ENCODE data around the gene TRIM59. TPM values are rescaled to one million over a fixed set of nuclear protein-coding genes. Genes with fewer than 3 reads are reported as not detected.
"Not testable (repeated sequence)": the region's sequence is repeated elsewhere in the genome, so short reads cannot be mapped to it uniquely, and the experiment has no call there.

Gene TRIM59
- total RNA-seq, 1 donor from 2014 or later, result 120 TPM

DNA sequence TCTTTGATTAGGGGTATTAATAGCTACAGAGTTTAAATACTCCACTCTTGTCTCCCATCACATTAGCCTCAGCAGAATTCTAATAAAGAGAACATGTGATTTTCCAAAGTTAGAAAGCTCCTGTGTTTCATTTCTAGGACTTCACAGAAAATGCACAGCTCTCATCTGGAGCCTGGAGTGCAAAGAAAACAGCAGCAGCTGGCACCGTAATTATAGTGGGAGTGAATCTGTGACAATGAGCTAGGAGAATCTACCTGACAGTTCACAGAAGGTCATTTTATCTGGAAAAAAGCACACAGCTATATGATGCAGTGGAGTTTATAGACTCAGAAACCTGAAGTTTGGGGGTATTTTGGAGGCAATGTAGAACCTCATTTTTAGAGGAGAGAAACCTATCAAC, 5.4 kb upstream of the TRIM59 start:
- no peaks in the 10 kb centered on the region for H3K27me3 Mint-ChIP-seq (ENCODE audit: insufficient read depth, low read depth)
- Histone ChIP-seq H3K27me3 (no peaks in the 10 kb centered on the region), H3K4me3 (no peak overlapping the region), H3K9me3 (ENCODE audit: low read depth) (no peaks in the 10 kb centered on the region), H3K9ac (no peak overlapping the region), H4K20me1 (ENCODE audit: low read depth) (no peaks in the 10 kb centered on the region), H3K27ac (no peak overlapping the region), H3F3A (ENCODE audit: low read depth) (peaks cover 8% of the 10 kb centered on the region), H2AFZ (replicated peaks) (no peak overlapping the region), H3K4me1 (peaks cover 5% of the 10 kb centered on the region), H3K36me3 (no peaks in the 10 kb centered on the region), H3K79me2 (ENCODE audit: low read depth) (peaks cover 7% of the 10 kb centered on the region), H3K4me2 (no peak overlapping the region)
- H3K9me3 Mint-ChIP-seq, result peaks cover 5% of the 10 kb centered on the region
- H3K36me3 Mint-ChIP-seq, result no peaks in the 10 kb centered on the region
- H3K4me3 Mint-ChIP-seq, result no peak overlapping the region
- TF ChIP-seq EZH2 (IDR thresholded peaks at IDR 0.05) (no peak), EZH2phosphoT487 (IDR thresholded peaks at IDR 0.05) (no peak)
- TF ChIP-seq, protein P1, sequence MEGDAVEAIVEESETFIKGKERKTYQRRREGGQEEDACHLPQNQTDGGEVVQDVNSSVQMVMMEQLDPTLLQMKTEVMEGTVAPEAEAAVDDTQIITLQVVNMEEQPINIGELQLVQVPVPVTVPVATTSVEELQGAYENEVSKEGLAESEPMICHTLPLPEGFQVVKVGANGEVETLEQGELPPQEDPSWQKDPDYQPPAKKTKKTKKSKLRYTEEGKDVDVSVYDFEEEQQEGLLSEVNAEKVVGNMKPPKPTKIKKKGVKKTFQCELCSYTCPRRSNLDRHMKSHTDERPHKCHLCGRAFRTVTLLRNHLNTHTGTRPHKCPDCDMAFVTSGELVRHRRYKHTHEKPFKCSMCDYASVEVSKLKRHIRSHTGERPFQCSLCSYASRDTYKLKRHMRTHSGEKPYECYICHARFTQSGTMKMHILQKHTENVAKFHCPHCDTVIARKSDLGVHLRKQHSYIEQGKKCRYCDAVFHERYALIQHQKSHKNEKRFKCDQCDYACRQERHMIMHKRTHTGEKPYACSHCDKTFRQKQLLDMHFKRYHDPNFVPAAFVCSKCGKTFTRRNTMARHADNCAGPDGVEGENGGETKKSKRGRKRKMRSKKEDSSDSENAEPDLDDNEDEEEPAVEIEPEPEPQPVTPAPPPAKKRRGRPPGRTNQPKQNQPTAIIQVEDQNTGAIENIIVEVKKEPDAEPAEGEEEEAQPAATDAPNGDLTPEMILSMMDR (IDR thresholded peaks at IDR 0.05), result no peak
- no peak overlapping the region for H3K27ac Mint-ChIP-seq
- H3K4me1 Mint-ChIP-seq, result peaks cover 6% of the 10 kb centered on the region
- no peak for DNase-seq (ENCODE audit: low spot score)

DNA sequence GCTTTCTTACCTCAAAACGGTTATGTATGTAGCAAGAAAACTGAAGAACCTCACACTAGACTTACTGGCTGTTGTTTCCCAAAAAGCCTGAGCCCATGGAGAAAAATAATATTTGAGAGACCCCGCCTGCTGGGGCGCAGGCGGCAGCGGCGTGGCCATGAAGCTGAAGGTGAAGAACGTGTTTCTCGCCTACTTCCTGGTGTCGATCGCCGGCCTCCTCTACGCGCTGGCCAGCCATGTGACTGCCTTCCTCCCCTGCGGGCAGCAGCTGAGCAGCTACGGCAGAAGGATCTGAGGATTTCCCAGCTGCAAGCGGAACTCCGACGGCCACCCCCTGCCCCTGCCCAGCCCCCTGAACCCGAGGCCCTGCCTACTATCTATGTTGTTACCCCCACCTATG, 2.7 kb upstream of the TRIM59 start:
- H3K4me1 ChIP-seq, result peaks cover 14% of the 10 kb centered on the region
- not testable (repeated sequence) for H4K20me1 ChIP-seq (ENCODE audit: low read depth); H3K4me3 ChIP-seq; H3K4me2 ChIP-seq; H3K9me3 Mint-ChIP-seq; H3K27ac Mint-ChIP-seq; H3K36me3 Mint-ChIP-seq; H3K27me3 ChIP-seq; H3K9me3 ChIP-seq (ENCODE audit: low read depth); DNase-seq (ENCODE audit: low spot score); H2AFZ ChIP-seq (replicated peaks); H3K27ac ChIP-seq; H3K9ac ChIP-seq; H3K27me3 Mint-ChIP-seq (ENCODE audit: insufficient read depth, low read depth); H3K4me3 Mint-ChIP-seq
- peaks cover 15% of the 10 kb centered on the region for H3K4me1 Mint-ChIP-seq
- peaks cover 10% of the 10 kb centered on the region for H3K36me3 ChIP-seq
- H3K79me2 ChIP-seq (ENCODE audit: low read depth), result peaks cover 29% of the 10 kb centered on the region
- H3F3A ChIP-seq (ENCODE audit: low read depth), result peaks cover 23% of the 10 kb centered on the region

DNA sequence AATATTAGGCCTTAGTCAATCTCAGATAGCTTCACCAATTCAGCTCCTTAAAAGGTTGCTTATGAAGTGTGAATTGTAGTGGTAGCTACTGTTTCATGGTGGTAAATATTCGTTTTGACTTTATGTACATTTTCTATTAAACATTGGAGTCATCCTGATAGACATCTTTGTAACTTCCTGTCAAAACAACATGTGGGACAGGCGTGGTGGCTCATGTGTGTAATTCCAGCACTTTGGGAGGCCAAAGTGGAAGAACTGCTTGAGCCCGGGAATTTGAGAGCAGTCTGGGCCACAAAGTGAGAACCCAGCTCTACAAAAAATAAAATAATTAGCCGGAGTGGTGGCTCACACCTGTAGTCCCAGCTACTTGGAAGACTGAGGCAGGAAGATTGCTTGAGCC, 2.0 kb upstream of the TRIM59 start:
- H3K4me2 ChIP-seq, result no peak overlapping the region
- H3K27ac ChIP-seq, result no peak overlapping the region
- Mint-ChIP-seq H3K36me3 (peaks cover 8% of the 10 kb centered on the region), H3K4me3 (no peak overlapping the region), H3K27ac (no peak overlapping the region), H3K4me1 (peaks cover 20% of the 10 kb centered on the region), H3K27me3 (ENCODE audit: insufficient read depth, low read depth) (peaks cover 4% of the 10 kb centered on the region), H3K9me3 (no peaks in the 10 kb centered on the region)
- peaks cover 15% of the 10 kb centered on the region for H3K36me3 ChIP-seq
- H3K4me3 ChIP-seq, result no peak overlapping the region
- peaks cover 21% of the 10 kb centered on the region for H3K4me1 ChIP-seq
- H3K9ac ChIP-seq, result no peak overlapping the region
- TF ChIP-seq, protein P1 (IDR thresholded peaks at IDR 0.05), result no peak
- TF ChIP-seq EZH2phosphoT487 (IDR thresholded peaks at IDR 0.05), result no peak
- no peak for TF ChIP-seq EZH2 (IDR thresholded peaks at IDR 0.05)
- peaks cover 23% of the 10 kb centered on the region for H3F3A ChIP-seq (ENCODE audit: low read depth)
- no peaks in the 10 kb centered on the region for H3K27me3 ChIP-seq
- no peaks in the 10 kb centered on the region for H3K9me3 ChIP-seq (ENCODE audit: low read depth)
- H3K79me2 ChIP-seq (ENCODE audit: low read depth), result peaks cover 36% of the 10 kb centered on the region
- H4K20me1 ChIP-seq (ENCODE audit: low read depth), result peaks cover 8% of the 10 kb centered on the region
- H2AFZ ChIP-seq (replicated peaks), result no peak overlapping the region
- DNase-seq (ENCODE audit: low spot score), result no peak

DNA sequence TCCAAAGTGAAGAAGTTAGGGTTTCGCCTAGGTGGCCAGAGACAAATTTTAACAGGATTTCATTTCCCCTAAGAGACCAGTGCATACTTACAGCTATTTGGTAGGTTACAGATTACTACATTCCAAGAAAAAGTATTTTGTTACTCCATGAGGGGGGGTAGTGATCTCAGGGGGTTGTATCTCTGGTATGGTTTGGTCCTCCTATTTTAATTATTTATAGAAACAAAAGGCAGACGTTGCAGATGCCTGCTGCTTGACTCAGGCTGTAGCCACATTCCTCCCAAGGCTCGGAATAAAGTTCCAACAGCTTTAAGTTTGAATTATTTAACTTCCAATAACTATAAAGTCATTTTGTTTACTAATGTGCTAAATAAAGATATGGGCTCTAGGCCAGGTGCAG, 1.3 kb upstream of the TRIM59 start:
- H3K4me3 Mint-ChIP-seq, result peak overlapping the region; percentile 99
- H3K36me3 ChIP-seq, result peaks cover 15% of the 10 kb centered on the region
- no peak overlapping the region for H3K27ac ChIP-seq
- H3K36me3 Mint-ChIP-seq, result peaks cover 13% of the 10 kb centered on the region
- H3K9me3 ChIP-seq (ENCODE audit: low read depth), result no peaks in the 10 kb centered on the region
- peak overlapping the region; percentile 97 for H3K27ac Mint-ChIP-seq
- H3K4me3 ChIP-seq, result peak overlapping the region; percentile 77
- DNase-seq (ENCODE audit: low spot score), result no peak
- no peak overlapping the region for H3K9ac ChIP-seq
- peaks cover 22% of the 10 kb centered on the region for H3K4me1 ChIP-seq
- H3K79me2 ChIP-seq (ENCODE audit: low read depth), result peaks cover 43% of the 10 kb centered on the region
- H3F3A ChIP-seq (ENCODE audit: low read depth), result peaks cover 23% of the 10 kb centered on the region
- H3K4me1 Mint-ChIP-seq, result peaks cover 24% of the 10 kb centered on the region
- no peaks in the 10 kb centered on the region for H3K27me3 ChIP-seq
- TF ChIP-seq EZH2 (IDR thresholded peaks at IDR 0.05) (no peak), EZH2phosphoT487 (IDR thresholded peaks at IDR 0.05) (no peak)
- TF ChIP-seq, protein P1 (IDR thresholded peaks at IDR 0.05), result no peak
- H3K27me3 Mint-ChIP-seq (ENCODE audit: insufficient read depth, low read depth), result peaks cover 4% of the 10 kb centered on the region
- H2AFZ ChIP-seq (replicated peaks), result no peak overlapping the region
- H4K20me1 ChIP-seq (ENCODE audit: low read depth), result peaks cover 10% of the 10 kb centered on the region
- peak overlapping the region; percentile 77 for H3K4me2 ChIP-seq
- H3K9me3 Mint-ChIP-seq, result peaks cover 4% of the 10 kb centered on the region
